Measurements from ENCODE around the gene WDR33. TPM values are rescaled to one million over a fixed set of nuclear protein-coding genes. Genes with fewer than 3 reads are reported as not detected.

Gene WDR33
- total and polyA plus RNA-seq, 2 donors from 2014 or later, result 19.8 to 60.2 TPM

DNA sequence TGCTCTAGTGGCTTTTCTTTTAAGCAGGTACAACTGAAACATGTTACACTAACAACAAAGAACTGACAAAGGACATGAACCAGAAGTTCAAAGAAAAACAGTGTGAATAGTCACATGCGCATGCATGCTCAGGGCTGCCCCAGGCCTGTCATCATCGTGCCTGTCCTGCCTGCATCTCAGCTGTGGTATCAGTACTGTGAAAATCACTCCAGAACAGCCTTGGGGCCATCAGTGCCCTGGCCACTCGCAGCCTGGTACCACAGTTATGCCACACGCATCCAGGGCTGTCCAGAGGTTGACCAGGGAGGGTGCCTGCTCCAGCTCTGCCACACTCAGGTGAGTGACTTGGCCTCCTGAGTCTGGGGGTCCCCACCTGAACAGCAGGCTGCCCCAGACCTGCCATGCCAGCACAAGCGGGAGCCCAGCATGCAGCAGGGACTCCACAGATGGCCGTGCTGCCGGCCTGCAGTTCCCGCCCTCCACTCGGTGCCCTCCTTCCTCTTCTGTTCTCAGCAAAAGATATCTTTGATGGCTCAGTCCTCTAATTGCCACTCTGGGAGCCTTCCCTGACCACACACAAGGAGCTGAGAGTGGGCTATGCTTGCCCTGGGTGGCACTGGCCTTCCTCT is 147.9 kb downstream of the WDR33 start:
- no peaks in the 10 kb centered on the region for H3K9me3 ChIP-seq (ENCODE audit: control insufficient read depth in 2 of 3, insufficient read depth in 1 of 3, low read length in 3 of 3)
- no peak overlapping the region for H3K4me3 ChIP-seq (ENCODE audit: low read length in 3 of 3)
- H3K27ac ChIP-seq (ENCODE audit: low read depth in 2 of 2, low read length in 2 of 2), result peak overlapping the region; percentile 24 to 29
- no peaks in the 10 kb centered on the region for H3K36me3 ChIP-seq (ENCODE audit: control insufficient read depth in 2 of 3, insufficient read depth in 3 of 3, low read length in 3 of 3)
- H3K27me3 ChIP-seq (ENCODE audit: control insufficient read depth, insufficient read depth, low read length), result peaks cover 2% of the 10 kb centered on the region
- peaks cover 0 to 21% (median 0%) of the 10 kb centered on the region in 3 donors for H3K4me1 ChIP-seq (ENCODE audit: control insufficient read depth in 2 of 3, insufficient read depth in 2 of 3, low read depth in 1 of 3, low read length in 3 of 3)
- H3K9ac ChIP-seq (ENCODE audit: low read length in 3 of 3), result no peak overlapping the region
- TF ChIP-seq, protein P1, sequence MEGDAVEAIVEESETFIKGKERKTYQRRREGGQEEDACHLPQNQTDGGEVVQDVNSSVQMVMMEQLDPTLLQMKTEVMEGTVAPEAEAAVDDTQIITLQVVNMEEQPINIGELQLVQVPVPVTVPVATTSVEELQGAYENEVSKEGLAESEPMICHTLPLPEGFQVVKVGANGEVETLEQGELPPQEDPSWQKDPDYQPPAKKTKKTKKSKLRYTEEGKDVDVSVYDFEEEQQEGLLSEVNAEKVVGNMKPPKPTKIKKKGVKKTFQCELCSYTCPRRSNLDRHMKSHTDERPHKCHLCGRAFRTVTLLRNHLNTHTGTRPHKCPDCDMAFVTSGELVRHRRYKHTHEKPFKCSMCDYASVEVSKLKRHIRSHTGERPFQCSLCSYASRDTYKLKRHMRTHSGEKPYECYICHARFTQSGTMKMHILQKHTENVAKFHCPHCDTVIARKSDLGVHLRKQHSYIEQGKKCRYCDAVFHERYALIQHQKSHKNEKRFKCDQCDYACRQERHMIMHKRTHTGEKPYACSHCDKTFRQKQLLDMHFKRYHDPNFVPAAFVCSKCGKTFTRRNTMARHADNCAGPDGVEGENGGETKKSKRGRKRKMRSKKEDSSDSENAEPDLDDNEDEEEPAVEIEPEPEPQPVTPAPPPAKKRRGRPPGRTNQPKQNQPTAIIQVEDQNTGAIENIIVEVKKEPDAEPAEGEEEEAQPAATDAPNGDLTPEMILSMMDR (IDR thresholded peaks at IDR 0.05; ENCODE audit: borderline replicate concordance, extremely low read depth, insufficient read depth), result no peak
- FAIRE-seq (no peak), DNase-seq (peak in 2 of 5 donors; percentile 38 to 65)
- intact Hi-C loops (cut with DNase I), result no loop called here

DNA sequence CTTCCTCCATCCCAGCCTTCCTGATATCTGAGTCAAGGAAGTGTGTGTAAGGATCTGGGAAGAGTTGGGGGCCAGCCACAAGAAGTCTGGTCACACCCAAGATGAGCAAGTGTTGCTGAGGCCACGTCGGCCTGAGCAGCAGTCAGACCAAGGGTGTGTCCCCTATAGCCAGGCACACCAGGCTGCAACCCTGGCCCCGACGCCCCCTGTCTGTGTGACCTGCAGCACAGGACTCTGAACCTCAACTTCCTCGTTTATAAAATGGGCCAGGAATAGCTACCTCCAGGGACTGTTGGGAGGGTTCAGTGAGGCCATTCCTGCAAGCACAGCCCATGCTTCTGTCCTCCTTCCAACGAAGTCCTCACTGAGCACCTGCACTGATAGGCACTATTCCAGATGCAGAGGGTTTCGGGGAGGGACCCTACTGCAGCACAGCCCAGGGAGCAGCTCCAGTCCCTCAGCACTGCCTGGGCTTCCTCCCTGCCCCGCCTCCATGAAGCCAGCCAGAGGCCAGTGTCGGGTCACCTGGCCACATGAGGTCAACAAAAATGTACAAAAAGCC is 148.9 kb downstream of the WDR33 start:
- TF ChIP-seq, protein P1 (IDR thresholded peaks at IDR 0.05; ENCODE audit: borderline replicate concordance, extremely low read depth, insufficient read depth), result no peak
- H3K4me1 ChIP-seq (ENCODE audit: control insufficient read depth in 2 of 3, insufficient read depth in 2 of 3, low read depth in 1 of 3, low read length in 3 of 3), result peaks cover 0 to 21% (median 0%) of the 10 kb centered on the region in 3 donors
- intact Hi-C loops (cut with DNase I), result no loop called here
- DNase-seq (peak in 2 of 5 donors; percentile 36 to 85), FAIRE-seq (no peak)
- H3K27ac ChIP-seq (ENCODE audit: low read depth in 2 of 2, low read length in 2 of 2), result no peak overlapping the region
- no peak overlapping the region for H3K4me3 ChIP-seq (ENCODE audit: low read length in 3 of 3)
- no peaks in the 10 kb centered on the region for H3K36me3 ChIP-seq (ENCODE audit: control insufficient read depth in 2 of 3, insufficient read depth in 3 of 3, low read length in 3 of 3)
- no peaks in the 10 kb centered on the region for H3K9me3 ChIP-seq (ENCODE audit: control insufficient read depth in 2 of 3, insufficient read depth in 1 of 3, low read length in 3 of 3)
- peaks cover 2% of the 10 kb centered on the region for H3K27me3 ChIP-seq (ENCODE audit: control insufficient read depth, insufficient read depth, low read length)
- H3K9ac ChIP-seq (ENCODE audit: low read length in 3 of 3), result no peak overlapping the region

DNA sequence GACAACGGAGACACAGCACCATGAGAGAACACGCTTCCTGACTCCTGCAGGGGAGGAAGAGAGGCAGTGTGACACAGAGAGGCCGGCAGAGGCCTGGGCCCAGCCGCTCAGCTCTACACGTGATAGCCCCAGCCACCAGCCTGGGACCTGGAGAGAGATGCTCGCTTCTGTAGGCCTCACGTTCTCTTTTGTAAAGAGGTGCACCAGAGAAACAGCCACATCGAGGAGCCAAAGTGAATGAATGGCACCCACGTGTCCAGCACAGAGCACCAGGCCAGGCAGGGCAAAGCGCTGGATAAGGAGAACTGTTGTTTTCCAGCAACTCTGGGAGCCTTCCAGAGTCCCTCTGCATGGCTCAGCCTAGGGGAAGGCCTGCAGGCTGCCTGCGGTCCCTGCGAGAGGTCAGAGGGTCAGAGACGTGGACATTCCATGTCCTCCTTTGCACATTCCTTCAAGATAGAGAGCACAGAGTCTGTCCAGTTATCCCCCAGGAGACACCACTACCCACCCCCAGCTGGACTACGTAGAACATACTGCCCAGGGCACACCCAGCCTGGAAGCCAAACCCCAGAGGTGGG is 149.8 kb downstream of the WDR33 start:
- H3K27ac ChIP-seq (ENCODE audit: low read depth in 2 of 2, low read length in 2 of 2), result peak overlapping the region; percentile 22 to 44

More for the DNA sequence above, 149.8 kb downstream of the WDR33 start:
- H3K9me3 ChIP-seq (ENCODE audit: control insufficient read depth in 2 of 3, insufficient read depth in 1 of 3, low read length in 3 of 3), result no peaks in the 10 kb centered on the region
- H3K4me3 ChIP-seq (ENCODE audit: low read length in 3 of 3), result no peak overlapping the region
- H3K27me3 ChIP-seq (ENCODE audit: control insufficient read depth, insufficient read depth, low read length), result peaks cover 2% of the 10 kb centered on the region
- intact Hi-C loops (cut with DNase I), result no loop called here
- H3K9ac ChIP-seq (ENCODE audit: low read length in 3 of 3), result no peak overlapping the region
- DNase-seq, result peak in 1 of 5 donors; percentile 35
- TF ChIP-seq, protein P1 (IDR thresholded peaks at IDR 0.05; ENCODE audit: borderline replicate concordance, extremely low read depth, insufficient read depth), result no peak
- H3K36me3 ChIP-seq (ENCODE audit: control insufficient read depth in 2 of 3, insufficient read depth in 3 of 3, low read length in 3 of 3), result no peaks in the 10 kb centered on the region
- peaks cover 0 to 24% (median 0%) of the 10 kb centered on the region in 3 donors for H3K4me1 ChIP-seq (ENCODE audit: control insufficient read depth in 2 of 3, insufficient read depth in 2 of 3, low read depth in 1 of 3, low read length in 3 of 3)
- no peak for FAIRE-seq
